A549 (cell line): ENCODE data around the gene NEAT1.

ENCODE experiments used
- CEBPB ChIP-seq, 2 experiments: fragments of >200 bp in 1 of 2; sonication (Bioruptor Twin) in 1 of 2; formaldehyde crosslinking in 1 of 2; IDR thresholded peaks; 2 replicates each; pipeline ENCODE4 v1.6.1; 2012 to 2016
- CHD2 ChIP-seq: fragments of 150-350 bp; IDR thresholded peaks from 2 replicates; pipeline ENCODE4 v1.6.1; 2014; ENCODE audit warnings: low read length; ENCODE audit not compliant: partially characterized antibody
- CTCF ChIP-seq: fragments of >200 bp; sonication (Bioruptor Twin); formaldehyde crosslinking; IDR thresholded peaks from 3 replicates; pipeline ENCODE4 v1.5.1; 2016
- ELK1 ChIP-seq: fragments of 150-350 bp; IDR thresholded peaks from 2 replicates; pipeline ENCODE4 v1.6.1; 2014; ENCODE audit warnings: low read depth, mild to moderate bottlenecking, low read length
- EP300 ChIP-seq, 2 experiments: fragments of >200 bp; sonication (Bioruptor Twin); formaldehyde crosslinking; IDR thresholded peaks; 2 replicates in 1 of 2; 3 replicates in 1 of 2; pipeline ENCODE4 v1.6.1; 2016 to 2017
- MAX ChIP-seq: IDR thresholded peaks from 2 replicates; pipeline ENCODE4 v1.6.1; 2012
- PHF8 ChIP-seq: fragments of 200-600 bp; sonication (generic); IDR thresholded peaks from 2 replicates; pipeline ENCODE4 v1.6.1; 2016; ENCODE audit warnings: low read depth, mild to moderate bottlenecking, antibody characterized with exemption, moderate library complexity, borderline replicate concordance
- POLR2A ChIP-seq: IDR thresholded peaks from 2 replicates; pipeline ENCODE4 v1.6.1; 2012; ENCODE audit warnings: mild to moderate bottlenecking, low read length

GRCh38 chr11:65401803-65402248 lies 20.8 kb upstream of the NEAT1 start:
- TF ChIP-seq CTCF = no peak
- no peak for TF ChIP-seq PHF8
- no peak for TF ChIP-seq POLR2A
- TF ChIP-seq EP300 (IDR thresholded peaks at IDR 0.05) = no peak
- no peak for TF ChIP-seq CHD2
- TF ChIP-seq ELK1 = no peak
- no peak for TF ChIP-seq MAX
- TF ChIP-seq CEBPB (IDR thresholded peaks at IDR 0.05) = no peak
